Measurements from ENCODE around the gene GPATCH8. TPM values are rescaled to one million over a fixed set of nuclear protein-coding genes. Genes with fewer than 3 reads are reported as not detected.

The GPATCH8 gene
- total RNA-seq, 1 donor from 2014 or later = 16.6 TPM

DNA sequence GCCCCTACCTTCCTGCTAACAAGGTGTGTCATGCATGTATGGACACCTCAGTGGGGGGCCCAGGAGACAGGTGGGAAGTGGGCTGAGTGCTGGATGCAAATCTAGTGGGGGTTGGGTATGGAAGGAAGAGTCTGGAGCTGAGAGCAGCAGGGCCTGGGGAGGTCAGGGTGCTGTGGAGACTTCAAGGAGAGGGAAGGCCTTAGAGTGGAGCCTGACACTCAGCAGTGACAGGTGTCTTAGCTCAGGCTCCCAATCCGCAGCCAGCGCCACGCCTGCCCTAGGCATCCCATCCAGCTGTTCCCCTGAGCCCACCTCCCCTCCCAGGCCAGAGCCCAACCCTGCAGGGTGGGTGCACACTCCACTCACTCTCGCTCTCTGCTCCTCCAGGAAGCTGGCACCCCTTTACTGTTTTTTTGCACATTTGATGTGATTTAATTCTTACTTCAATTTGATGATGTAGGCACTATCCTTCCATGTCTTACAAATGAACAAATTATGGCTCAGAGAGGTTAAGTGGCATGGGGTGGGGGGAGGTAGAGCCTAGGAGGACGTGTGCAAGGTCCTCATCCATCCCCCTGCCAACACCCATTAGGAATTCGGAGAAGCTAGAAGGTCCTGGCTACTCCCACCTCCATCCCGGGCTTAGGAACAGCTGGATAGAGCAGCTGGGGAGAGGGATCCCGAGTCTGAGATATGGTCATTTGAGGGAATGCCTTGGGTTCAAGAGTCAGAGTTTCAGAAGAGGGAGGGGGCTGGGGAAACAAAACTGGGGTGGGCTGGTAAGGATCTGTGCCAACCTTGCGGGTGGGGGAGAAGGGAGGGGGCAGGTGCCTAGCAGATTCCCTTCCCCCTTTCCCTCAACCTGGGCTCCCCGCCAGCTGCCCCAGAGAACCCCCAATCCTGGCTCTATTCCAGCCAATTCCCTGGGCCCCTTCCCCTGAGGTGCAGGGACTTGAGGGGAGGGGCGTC, 141.6 kb downstream of the GPATCH8 start:
- no peaks in the 10 kb centered on the region for H3K9me3 ChIP-seq (replicated peaks)
- no peak overlapping the region for H3K27ac ChIP-seq (replicated peaks)
- H3K4me1 ChIP-seq = peaks cover 30% of the 10 kb centered on the region
- no peak overlapping the region for H3K4me3 ChIP-seq
- DNase-seq = no peak
- no peaks in the 10 kb centered on the region for H3K36me3 ChIP-seq
- peaks cover 32% of the 10 kb centered on the region for H3K27me3 ChIP-seq (ENCODE audit: low read depth)
- TF ChIP-seq, protein P1, sequence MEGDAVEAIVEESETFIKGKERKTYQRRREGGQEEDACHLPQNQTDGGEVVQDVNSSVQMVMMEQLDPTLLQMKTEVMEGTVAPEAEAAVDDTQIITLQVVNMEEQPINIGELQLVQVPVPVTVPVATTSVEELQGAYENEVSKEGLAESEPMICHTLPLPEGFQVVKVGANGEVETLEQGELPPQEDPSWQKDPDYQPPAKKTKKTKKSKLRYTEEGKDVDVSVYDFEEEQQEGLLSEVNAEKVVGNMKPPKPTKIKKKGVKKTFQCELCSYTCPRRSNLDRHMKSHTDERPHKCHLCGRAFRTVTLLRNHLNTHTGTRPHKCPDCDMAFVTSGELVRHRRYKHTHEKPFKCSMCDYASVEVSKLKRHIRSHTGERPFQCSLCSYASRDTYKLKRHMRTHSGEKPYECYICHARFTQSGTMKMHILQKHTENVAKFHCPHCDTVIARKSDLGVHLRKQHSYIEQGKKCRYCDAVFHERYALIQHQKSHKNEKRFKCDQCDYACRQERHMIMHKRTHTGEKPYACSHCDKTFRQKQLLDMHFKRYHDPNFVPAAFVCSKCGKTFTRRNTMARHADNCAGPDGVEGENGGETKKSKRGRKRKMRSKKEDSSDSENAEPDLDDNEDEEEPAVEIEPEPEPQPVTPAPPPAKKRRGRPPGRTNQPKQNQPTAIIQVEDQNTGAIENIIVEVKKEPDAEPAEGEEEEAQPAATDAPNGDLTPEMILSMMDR (IDR thresholded peaks at IDR 0.05; ENCODE audit: borderline replicate concordance) = no peak
- intact Hi-C loops (cut with micrococcal nuclease) = no loop called here

DNA sequence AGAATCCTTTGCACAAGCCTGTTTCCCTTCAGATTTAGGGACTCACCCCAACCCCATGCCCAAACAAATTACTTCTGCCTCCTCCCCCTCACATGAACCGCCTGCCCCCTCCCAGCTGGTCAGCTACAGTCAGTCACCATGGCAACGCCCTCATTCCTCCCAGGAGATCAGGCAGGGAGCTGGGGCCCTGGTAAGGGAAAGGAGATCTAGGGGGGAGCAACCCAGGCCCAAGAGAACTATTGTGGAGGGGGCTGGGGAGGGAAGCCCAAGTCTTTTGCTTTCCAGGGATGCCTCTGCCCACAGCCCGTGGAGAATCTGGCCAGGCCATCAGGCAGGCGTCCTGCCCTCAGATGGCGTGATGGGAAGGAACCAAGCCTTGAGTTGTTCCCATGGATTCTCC, 142.4 kb downstream of the GPATCH8 start:
- TF ChIP-seq, protein P1 (IDR thresholded peaks at IDR 0.05; ENCODE audit: borderline replicate concordance) = no peak
- DNase-seq = no peak
- no peaks in the 10 kb centered on the region for H3K36me3 ChIP-seq
- intact Hi-C loops (cut with micrococcal nuclease) = no loop called here
- peaks cover 30% of the 10 kb centered on the region for H3K4me1 ChIP-seq
- peaks cover 27% of the 10 kb centered on the region for H3K27me3 ChIP-seq (ENCODE audit: low read depth)
- no peaks in the 10 kb centered on the region for H3K9me3 ChIP-seq (replicated peaks)
- H3K27ac ChIP-seq (replicated peaks) = no peak overlapping the region
- H3K4me3 ChIP-seq = no peak overlapping the region

DNA sequence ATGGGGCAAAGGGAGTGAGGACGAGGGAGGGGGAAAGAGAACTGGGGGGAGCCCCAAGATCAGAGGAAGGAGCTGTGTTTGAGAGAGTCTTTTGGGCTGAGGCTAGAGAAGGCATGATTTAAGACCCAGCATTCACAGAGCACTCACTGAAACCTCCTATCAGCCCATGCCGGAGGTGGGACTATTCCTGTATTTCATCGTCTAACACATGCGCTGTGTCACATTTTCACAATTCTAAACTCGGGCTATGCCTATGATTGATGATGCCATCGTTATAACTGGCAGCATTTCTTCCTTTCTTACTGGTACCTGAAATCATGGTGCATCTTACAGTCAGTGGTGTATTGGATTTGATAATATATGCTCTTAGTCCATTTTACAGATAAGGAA, 143.1 kb downstream of the GPATCH8 start:
- no peak overlapping the region for H3K4me3 ChIP-seq
- no peaks in the 10 kb centered on the region for H3K9me3 ChIP-seq (replicated peaks)
- intact Hi-C loops (cut with micrococcal nuclease) = no loop called here
- no peak for DNase-seq
- TF ChIP-seq, protein P1 (IDR thresholded peaks at IDR 0.05; ENCODE audit: borderline replicate concordance) = no peak
- H3K27ac ChIP-seq (replicated peaks) = no peak overlapping the region
- H3K27me3 ChIP-seq (ENCODE audit: low read depth) = peaks cover 20% of the 10 kb centered on the region
- H3K4me1 ChIP-seq = peaks cover 30% of the 10 kb centered on the region
- no peaks in the 10 kb centered on the region for H3K36me3 ChIP-seq

DNA sequence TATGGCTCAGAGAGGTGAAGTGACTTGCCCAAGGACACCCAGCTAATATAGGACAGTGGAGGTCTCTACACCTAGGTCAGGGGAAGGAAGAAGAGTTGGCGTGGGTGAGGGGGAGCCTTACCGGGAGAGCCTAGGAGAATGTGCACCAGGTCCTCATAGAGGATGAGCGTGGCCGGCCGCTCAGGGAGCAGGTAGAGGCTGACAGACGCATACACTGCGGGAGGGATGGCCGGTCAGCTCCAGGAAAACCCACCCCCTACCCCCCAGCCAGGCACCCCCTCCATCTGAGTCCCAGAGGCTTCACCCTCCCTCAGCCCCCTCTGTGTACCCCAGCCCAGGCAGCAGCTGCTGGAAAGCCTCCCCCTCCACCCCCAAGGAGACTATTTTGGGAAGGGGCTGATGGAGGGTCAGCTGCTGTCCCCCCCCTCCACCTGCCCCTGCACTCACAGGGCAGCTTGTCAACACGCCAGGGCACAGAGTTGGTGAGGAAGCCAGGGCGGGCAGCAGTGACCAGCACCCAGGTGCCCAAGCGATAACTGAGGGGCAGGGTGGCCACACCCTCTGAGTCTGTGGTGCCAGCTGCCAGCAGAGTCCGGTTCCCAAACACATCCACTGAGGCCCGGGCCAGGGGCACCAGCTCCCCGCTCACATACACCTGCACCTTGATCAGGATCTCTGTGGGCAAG, 143.6 kb downstream of the GPATCH8 start:
- intact Hi-C loops (cut with micrococcal nuclease) = no loop called here
- Histone ChIP-seq H3K9me3 (replicated peaks) (no peaks in the 10 kb centered on the region), H3K27me3 (ENCODE audit: low read depth) (peaks cover 15% of the 10 kb centered on the region), H3K36me3 (no peaks in the 10 kb centered on the region), H3K4me1 (peaks cover 30% of the 10 kb centered on the region), H3K27ac (replicated peaks) (no peak overlapping the region), H3K4me3 (no peak overlapping the region)
- DNase-seq = no peak
- TF ChIP-seq, protein P1 (IDR thresholded peaks at IDR 0.05; ENCODE audit: borderline replicate concordance) = no peak

DNA sequence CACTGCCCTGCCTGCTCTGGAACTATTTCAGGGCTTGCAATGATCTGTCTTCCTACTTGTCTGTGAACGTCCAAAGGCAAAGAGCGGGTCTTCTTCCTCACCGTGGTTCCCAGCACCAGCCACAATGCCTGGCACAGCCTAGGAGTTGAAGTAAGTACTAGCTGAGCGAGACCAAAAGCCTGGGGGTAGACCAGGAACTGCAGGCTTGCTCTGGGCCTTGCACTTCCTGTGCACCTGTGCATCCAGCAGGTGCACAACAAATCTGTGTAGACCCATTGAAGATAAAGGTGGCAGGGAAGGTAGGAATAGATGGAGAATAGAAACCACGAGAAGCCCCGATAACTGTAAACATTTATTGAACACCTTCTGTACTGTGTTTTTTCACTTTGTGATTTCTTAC, 144.2 kb downstream of the GPATCH8 start:
- Histone ChIP-seq H3K27me3 (ENCODE audit: low read depth) (peaks cover 13% of the 10 kb centered on the region), H3K4me3 (no peak overlapping the region), H3K4me1 (peaks cover 28% of the 10 kb centered on the region), H3K36me3 (no peaks in the 10 kb centered on the region), H3K9me3 (replicated peaks) (no peaks in the 10 kb centered on the region), H3K27ac (replicated peaks) (no peak overlapping the region)
- DNase-seq = no peak
- TF ChIP-seq, protein P1 (IDR thresholded peaks at IDR 0.05; ENCODE audit: borderline replicate concordance) = no peak
- intact Hi-C loops (cut with micrococcal nuclease) = no loop called here

Measured in left ventricle myocardium inferior (tissue), 1 donor.